ENCODE measurements around the gene C20orf141.
"Not testable (repeated sequence)": the region's sequence is repeated elsewhere in the genome, so short reads cannot be mapped to it uniquely, and the experiment has no call there.

C20orf141 gene, protein sequence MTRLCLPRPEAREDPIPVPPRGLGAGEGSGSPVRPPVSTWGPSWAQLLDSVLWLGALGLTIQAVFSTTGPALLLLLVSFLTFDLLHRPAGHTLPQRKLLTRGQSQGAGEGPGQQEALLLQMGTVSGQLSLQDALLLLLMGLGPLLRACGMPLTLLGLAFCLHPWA

DNA sequence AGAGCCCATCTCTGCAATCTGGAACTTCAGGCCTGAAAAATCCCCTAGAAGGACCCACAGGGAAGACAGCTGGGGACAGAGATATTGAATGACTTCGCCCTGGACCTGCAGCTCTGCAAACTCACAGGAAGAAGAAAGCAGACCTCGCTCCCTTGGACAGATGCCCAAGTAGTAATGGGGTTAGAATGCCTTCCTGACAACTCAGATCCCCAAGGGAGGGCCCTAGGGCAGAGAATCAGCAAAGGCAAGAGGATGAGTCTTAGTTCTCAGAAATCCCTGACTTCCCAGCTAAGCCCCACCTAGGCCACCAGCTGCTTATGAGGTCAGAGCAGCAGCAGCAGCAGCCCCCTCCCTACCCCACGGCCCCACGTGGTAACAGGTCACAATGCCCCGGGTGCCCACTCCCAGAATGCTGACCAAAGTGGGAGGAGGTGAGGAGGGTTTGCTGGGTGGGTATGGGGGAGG, at the start of gene C20orf141:
C20orf141 (plus strand) TSS at position 401 of the 465 bp plus-strand sequence. CDS start 198 bp downstream, outside the sequence.
- TF ChIP-seq, protein P1, sequence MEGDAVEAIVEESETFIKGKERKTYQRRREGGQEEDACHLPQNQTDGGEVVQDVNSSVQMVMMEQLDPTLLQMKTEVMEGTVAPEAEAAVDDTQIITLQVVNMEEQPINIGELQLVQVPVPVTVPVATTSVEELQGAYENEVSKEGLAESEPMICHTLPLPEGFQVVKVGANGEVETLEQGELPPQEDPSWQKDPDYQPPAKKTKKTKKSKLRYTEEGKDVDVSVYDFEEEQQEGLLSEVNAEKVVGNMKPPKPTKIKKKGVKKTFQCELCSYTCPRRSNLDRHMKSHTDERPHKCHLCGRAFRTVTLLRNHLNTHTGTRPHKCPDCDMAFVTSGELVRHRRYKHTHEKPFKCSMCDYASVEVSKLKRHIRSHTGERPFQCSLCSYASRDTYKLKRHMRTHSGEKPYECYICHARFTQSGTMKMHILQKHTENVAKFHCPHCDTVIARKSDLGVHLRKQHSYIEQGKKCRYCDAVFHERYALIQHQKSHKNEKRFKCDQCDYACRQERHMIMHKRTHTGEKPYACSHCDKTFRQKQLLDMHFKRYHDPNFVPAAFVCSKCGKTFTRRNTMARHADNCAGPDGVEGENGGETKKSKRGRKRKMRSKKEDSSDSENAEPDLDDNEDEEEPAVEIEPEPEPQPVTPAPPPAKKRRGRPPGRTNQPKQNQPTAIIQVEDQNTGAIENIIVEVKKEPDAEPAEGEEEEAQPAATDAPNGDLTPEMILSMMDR (IDR thresholded peaks at IDR 0.05): no peak
- TF ChIP-seq ZFX (IDR thresholded peaks at IDR 0.05; ENCODE audit: borderline replicate concordance): no peak
- no peak within 1 kb of the TSS for H3K27ac ChIP-seq

DNA sequence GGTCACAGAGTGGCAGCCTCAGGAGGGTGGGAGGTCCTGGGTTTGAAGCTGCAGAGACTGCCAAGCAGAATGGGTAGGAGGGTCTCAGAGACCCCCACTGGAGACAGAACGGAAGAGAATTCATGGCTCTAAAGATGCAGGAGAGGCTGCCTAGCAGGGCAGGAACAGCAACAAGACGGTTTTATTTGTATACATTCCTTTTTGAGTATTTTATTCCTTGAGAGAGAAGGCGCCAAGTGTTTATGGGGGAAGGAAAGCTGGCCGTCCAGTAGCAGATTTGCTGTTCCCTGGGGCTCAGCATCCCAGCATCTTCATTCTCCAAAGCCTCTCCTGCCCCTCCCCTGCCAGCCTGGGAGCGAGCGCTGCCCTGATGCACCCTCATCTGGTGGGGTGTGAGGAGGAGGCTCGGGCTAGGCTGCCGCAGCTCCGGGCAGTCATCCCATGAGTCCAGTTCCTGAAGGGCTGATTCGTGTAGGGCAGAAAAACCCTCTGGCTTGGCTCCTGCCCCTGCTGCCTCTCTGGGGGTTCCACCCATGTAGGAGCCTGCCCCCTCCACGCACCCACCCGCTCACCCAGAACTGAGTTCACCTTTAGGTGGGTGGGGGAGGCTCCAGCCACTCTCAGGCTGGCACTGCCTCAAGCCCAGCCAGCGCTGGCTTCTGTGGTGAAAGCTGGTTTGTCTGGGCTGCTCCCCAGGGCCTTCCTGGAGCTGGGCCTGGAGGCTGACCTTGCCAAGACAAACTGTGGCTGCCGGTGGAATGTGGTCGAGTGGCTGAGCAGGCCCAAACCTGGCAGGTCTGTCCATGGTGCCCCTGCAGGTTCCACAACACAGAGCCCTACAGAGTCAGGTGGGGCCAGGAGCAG, 46.8 kb upstream of the C20orf141 start:
- TF ChIP-seq, protein P1 (IDR thresholded peaks at IDR 0.05): no peak
- TF ChIP-seq ZFX (IDR thresholded peaks at IDR 0.05; ENCODE audit: borderline replicate concordance): no peak
- no peak overlapping the region for H3K27ac ChIP-seq

DNA sequence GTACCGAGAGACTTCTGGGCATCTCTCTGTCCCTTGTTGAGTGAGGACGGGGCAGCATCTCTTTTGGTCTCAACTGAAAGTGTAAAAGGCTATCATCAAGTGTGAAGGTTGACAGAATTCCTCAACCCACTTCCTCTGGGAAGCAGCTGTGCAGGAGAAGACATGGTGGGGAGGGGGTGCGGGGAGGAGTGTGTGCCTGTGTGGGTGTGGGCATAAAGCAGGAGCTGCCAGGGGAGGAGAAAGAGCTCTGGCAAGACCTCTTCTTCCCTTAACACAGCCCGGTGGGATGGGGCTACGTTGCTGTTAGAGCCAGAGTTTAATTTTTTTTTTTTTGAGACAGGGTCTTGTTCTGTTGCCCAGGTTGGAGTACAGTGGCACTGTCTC, 46.2 kb upstream of the C20orf141 start:
- TF ChIP-seq, protein P1 (IDR thresholded peaks at IDR 0.05): no peak
- no peak for TF ChIP-seq ZFX (IDR thresholded peaks at IDR 0.05; ENCODE audit: borderline replicate concordance)
- no peak overlapping the region for H3K27ac ChIP-seq

DNA sequence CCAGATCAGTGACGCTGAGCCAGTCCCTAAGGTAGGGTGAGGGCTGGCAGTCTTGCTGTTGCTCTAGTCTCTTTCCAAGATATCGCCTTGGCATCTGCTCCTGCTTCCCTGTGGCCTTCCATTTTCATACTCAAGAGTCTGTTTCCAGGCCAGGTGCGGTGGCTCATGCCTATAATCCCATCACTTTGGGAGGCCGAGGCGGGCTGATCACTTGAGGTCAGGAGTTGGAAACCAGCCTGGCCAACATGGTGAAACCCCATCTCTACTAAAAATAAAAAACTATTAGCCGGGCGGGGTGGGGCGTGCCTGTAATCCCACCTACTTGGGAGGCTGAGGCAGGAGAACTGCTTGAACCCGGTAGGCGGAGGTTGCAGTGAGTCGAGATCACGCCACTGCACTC, 44.7 kb upstream of the C20orf141 start:
- H3K27ac ChIP-seq: not testable (repeated sequence)

DNA sequence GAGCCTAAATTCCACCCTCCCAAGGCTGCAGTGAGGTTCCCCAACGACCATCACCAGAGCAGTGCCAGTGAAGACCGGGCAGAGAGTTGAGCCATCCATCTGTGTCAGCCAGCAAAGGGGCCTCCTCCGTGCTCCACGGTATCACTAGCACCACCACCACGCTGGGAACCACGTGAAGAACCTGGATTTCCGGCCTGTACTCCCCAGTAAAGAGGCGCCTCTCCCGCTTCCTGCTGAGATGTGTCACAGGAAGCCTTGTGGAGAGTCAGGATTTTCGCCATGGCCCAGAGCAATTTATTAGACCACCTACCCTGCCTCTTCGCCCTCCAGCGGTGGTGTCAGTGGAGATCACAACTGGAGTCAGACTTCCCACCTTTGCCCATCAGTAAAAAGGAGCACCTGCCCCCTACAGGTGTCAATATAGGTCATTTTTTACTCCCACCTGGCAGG, 43.1 kb upstream of the C20orf141 start:
- TF ChIP-seq, protein P1 (IDR thresholded peaks at IDR 0.05): no peak
- TF ChIP-seq ZFX (IDR thresholded peaks at IDR 0.05; ENCODE audit: borderline replicate concordance): no peak
- no peak overlapping the region for H3K27ac ChIP-seq

DNA sequence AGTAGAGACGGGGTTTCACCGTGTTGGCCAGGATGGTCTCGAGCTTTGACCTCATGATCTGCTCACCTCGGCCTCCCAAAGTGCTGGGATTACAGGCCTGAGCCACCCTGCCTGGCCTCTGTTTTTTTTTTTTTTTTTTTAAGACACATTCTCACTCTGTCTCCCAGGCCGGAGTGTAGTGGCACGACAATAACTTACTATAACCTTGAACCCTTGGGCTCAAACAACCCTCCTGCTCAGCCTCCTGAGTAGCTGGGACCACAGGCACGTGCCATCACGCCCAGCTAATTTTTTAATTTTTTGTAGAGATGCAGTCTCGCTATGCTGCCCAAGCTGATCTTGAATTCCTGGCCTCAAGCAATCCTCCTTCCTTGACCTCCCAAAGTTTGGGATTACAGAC, 41.0 kb upstream of the C20orf141 start:
- TF ChIP-seq, protein P1 (IDR thresholded peaks at IDR 0.05): no peak
- TF ChIP-seq ZFX (IDR thresholded peaks at IDR 0.05; ENCODE audit: borderline replicate concordance): no peak
- no peak overlapping the region for H3K27ac ChIP-seq

DNA sequence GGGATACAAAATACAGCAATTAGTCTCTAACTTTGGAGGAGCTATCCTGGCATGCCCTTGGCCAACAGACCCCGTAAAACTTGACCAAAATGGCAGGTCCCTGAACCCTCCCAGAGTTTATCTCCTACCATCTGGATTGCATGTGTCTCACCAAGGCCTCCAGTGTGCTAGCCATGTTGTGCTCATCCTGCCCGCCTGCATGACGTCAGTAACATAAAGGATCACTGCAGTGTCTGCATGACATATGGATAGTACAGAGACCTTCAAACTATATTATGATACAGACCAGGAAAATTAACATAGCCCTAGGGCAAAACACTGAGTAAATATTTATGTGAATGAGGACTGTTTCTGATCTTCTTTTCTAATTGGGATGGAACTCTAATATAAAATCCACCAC, 39.6 kb upstream of the C20orf141 start:
- no peak for TF ChIP-seq ZFX (IDR thresholded peaks at IDR 0.05; ENCODE audit: borderline replicate concordance)
- TF ChIP-seq, protein P1 (IDR thresholded peaks at IDR 0.05): no peak
- H3K27ac ChIP-seq: no peak overlapping the region

Measured in 22Rv1 (cell line).